HepG2 (cell line): ENCODE measurements around the gene TMEM267. TPM values are rescaled to one million over a fixed set of nuclear protein-coding genes. Genes with fewer than 3 reads are reported as not detected.
A peak's percentile ranks its signal among the peaks of the same experiment; 100 is the strongest.

ENCODE experiments used
- CEBPZ ChIP-seq: IDR thresholded peaks from 2 replicates; pipeline ENCODE4 v1.6.1; 2012; ENCODE audit warnings: low read length, improper control_type of control experiment
- EED ChIP-seq: sonication (generic); formaldehyde crosslinking; IDR thresholded peaks from 2 replicates; pipeline ENCODE4 v1.5.0; 2020; ENCODE audit warnings: mild to moderate bottlenecking, missing genetic modification reagents
- MED13 ChIP-seq: sonication (generic); formaldehyde crosslinking; IDR thresholded peaks from 2 replicates; pipeline ENCODE4 v1.5.0; 2020; ENCODE audit warnings: missing genetic modification reagents
- NFE2L2 ChIP-seq: fragments of 150-350 bp; IDR thresholded peaks from 2 replicates; pipeline ENCODE4 v1.6.1; 2014; ENCODE audit warnings: low read length
- STAT6 ChIP-seq: sonication (generic); formaldehyde crosslinking; IDR thresholded peaks from 2 replicates; pipeline ENCODE4 v1.4.0; 2020; ENCODE audit warnings: missing genetic modification reagents, mild to moderate bottlenecking, borderline replicate concordance
- ZBTB3 ChIP-seq: sonication (generic); formaldehyde crosslinking; IDR thresholded peaks from 2 replicates; pipeline ENCODE4 v1.4.0; 2020; ENCODE audit warnings: low read depth, mild to moderate bottlenecking, moderate library complexity, missing genetic modification reagents, borderline replicate concordance
- ZNF547 ChIP-seq: sonication (generic); formaldehyde crosslinking; IDR thresholded peaks from 2 replicates; pipeline ENCODE4 v1.5.1; 2020; ENCODE audit warnings: mild to moderate bottlenecking, missing genetic modification reagents
- polyA plus RNA-seq, 8 experiments: library from polyadenylated mRNA; depleted of rRNA in 3 of 8; stranded (reverse) in 7 of 8; unstranded in 1 of 8; fragments of >200 nt; fragmentation: Illumina TruSeq in 4 of 8; extraction: Trizol in 4 of 8; gene quantifications; 2 replicates each; pipeline versions ENCODE4 v1.2.1 to v1.2.3, GENCODE V29; 2011 to 2016; ENCODE audit warnings: low read depth in 4 of 8, missing spikeins in 1 of 8, mixed read lengths in 1 of 8; ENCODE audit not compliant: insufficient read depth in 1 of 8
- total RNA-seq, 5 experiments: library from RNA; depleted of rRNA; stranded (reverse); fragments of >200 nt; fragmentation: Illumina TruSeq; extraction: Trizol; gene quantifications; 2 replicates each; pipeline ENCODE4 v1.2.3, GENCODE V29; 2016; ENCODE audit warnings: low read depth in 1 of 5
- TF ChIP-seq, protein P1 (sequence below): sonication (generic); formaldehyde crosslinking; conservative IDR thresholded peaks from 2 replicates; pipeline ENCODE4 v1.8.1; 2023; ENCODE audit warnings: missing genetic modification reagents
- TF ChIP-seq, protein P2 (sequence below): sonication (generic); formaldehyde crosslinking; IDR thresholded peaks from 2 replicates; pipeline ENCODE4 v1.4.0; 2020; ENCODE audit warnings: missing genetic modification reagents, borderline replicate concordance

Gene TMEM267
- total and polyA plus RNA-seq, 2 of the 13 experiments (the other 11 are each of a cell fraction or from before 2014, with no cell fraction given) = 8.9 to 12.6 TPM

DNA sequence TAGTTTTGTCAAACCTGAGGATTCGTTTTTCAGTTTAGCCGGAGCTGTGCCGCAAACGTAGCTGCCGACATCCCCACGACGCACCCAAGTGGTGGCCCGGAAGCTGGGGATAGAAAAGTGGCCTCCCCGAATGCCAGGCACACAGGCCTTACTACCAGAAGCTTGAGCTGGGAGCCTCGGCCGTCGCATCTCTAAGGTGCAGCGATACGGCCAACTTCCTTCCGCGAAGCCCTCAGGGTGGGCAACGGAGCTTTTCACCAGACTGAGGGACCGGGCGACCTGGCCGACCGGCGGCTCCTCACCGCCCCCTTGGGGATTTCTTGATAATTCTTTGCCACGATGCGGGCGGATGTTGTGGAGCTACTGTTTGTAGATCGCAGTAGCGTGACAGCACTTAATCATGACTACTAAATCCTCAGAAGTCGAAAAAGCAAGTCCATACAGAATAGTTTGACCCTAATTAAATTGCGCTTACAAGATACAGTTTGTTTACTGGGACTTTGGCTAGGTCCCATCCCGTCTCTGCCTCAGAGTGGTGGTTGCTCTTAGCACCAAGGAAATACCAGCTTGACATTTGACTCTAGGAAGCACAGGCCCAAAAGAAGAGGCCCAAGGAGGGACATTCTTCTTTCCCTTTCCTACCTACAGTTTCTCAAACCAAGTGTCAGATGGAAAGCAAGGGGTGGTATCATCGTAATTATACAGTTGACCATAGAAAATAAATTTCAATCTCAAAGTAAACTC is 613 bp upstream of the TMEM267 start (continued):
- TF ChIP-seq EED (CRISPR knock-in tag) (peak; percentile 22; the same call in 1 of the 2 replicates), STAT6 (CRISPR knock-in tag) (no peak), CEBPZ (no peak), ZBTB3 (CRISPR knock-in tag) (peak; percentile 34; the same call in 1 of the 2 replicates), MED13 (CRISPR knock-in tag) (no peak), NFE2L2 (no peak), ZNF547 (peak; percentile 23; the same call in 1 of the 2 replicates)
- TF ChIP-seq, protein P1, sequence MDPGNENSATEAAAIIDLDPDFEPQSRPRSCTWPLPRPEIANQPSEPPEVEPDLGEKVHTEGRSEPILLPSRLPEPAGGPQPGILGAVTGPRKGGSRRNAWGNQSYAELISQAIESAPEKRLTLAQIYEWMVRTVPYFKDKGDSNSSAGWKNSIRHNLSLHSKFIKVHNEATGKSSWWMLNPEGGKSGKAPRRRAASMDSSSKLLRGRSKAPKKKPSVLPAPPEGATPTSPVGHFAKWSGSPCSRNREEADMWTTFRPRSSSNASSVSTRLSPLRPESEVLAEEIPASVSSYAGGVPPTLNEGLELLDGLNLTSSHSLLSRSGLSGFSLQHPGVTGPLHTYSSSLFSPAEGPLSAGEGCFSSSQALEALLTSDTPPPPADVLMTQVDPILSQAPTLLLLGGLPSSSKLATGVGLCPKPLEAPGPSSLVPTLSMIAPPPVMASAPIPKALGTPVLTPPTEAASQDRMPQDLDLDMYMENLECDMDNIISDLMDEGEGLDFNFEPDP (CRISPR knock-in tag) = no peak
- TF ChIP-seq, protein P2, sequence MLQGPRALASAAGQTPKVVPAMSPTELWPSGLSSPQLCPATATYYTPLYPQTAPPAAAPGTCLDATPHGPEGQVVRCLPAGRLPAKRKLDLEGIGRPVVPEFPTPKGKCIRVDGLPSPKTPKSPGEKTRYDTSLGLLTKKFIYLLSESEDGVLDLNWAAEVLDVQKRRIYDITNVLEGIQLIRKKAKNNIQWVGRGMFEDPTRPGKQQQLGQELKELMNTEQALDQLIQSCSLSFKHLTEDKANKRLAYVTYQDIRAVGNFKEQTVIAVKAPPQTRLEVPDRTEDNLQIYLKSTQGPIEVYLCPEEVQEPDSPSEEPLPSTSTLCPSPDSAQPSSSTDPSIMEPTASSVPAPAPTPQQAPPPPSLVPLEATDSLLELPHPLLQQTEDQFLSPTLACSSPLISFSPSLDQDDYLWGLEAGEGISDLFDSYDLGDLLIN (CRISPR knock-in tag) = no peak
